ENCODE results near the gene ZC2HC1B. TPM values are rescaled to one million over a fixed set of nuclear protein-coding genes. Genes with fewer than 3 reads are reported as not detected.

The ZC2HC1B gene
- total RNA-seq, 1 donor, result not detected

DNA sequence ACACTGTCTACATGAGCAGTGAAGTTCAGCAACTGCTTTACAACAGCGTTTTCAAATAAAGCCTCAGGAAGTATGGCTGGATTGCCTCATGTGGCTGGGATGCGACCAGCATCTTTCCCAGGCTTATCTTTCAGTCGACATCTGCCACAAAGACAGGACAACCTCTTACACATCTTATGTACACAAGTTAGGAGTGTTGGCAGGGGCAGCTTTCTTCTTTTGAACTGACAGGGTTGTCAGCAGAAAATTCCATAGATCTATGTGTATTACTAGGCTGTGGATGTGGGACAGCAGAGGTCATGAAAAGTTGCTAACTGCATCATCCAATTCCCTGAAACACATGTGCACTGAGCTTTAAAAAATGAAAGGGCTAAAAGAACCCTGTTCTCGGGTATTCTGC is 95.7 kb downstream of the ZC2HC1B start:
- H3K4me3 ChIP-seq (ENCODE audit: low read depth, low read length), result no peak overlapping the region
- TF ChIP-seq, protein P1, sequence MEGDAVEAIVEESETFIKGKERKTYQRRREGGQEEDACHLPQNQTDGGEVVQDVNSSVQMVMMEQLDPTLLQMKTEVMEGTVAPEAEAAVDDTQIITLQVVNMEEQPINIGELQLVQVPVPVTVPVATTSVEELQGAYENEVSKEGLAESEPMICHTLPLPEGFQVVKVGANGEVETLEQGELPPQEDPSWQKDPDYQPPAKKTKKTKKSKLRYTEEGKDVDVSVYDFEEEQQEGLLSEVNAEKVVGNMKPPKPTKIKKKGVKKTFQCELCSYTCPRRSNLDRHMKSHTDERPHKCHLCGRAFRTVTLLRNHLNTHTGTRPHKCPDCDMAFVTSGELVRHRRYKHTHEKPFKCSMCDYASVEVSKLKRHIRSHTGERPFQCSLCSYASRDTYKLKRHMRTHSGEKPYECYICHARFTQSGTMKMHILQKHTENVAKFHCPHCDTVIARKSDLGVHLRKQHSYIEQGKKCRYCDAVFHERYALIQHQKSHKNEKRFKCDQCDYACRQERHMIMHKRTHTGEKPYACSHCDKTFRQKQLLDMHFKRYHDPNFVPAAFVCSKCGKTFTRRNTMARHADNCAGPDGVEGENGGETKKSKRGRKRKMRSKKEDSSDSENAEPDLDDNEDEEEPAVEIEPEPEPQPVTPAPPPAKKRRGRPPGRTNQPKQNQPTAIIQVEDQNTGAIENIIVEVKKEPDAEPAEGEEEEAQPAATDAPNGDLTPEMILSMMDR (IDR thresholded peaks at IDR 0.05; ENCODE audit: insufficient read depth, low read depth, low read length), result no peak
- no peak for DNase-seq (ENCODE audit: low read depth)

DNA sequence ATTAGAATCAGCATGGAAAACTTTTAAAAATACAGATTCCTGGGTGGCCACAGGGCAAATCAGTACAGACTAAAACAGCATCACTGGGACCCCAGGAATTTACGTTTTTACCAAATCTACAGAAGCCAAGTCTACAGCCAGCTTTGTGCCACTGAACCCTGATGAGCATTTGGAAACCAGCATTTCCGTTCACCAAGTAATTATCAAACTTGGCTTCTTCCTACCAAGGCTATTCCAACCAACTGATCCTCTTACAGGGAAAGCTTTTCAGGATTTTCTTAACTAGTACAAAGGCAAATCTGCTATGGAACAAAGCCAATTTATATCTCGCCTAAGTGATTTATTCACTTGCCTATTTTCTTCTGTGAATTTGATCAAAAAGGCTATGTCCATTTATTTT is 96.8 kb downstream of the ZC2HC1B start:
- no peak for DNase-seq (ENCODE audit: low read depth)
- TF ChIP-seq, protein P1 (IDR thresholded peaks at IDR 0.05; ENCODE audit: insufficient read depth, low read depth, low read length), result no peak
- H3K4me3 ChIP-seq (ENCODE audit: low read depth, low read length), result no peak overlapping the region

DNA sequence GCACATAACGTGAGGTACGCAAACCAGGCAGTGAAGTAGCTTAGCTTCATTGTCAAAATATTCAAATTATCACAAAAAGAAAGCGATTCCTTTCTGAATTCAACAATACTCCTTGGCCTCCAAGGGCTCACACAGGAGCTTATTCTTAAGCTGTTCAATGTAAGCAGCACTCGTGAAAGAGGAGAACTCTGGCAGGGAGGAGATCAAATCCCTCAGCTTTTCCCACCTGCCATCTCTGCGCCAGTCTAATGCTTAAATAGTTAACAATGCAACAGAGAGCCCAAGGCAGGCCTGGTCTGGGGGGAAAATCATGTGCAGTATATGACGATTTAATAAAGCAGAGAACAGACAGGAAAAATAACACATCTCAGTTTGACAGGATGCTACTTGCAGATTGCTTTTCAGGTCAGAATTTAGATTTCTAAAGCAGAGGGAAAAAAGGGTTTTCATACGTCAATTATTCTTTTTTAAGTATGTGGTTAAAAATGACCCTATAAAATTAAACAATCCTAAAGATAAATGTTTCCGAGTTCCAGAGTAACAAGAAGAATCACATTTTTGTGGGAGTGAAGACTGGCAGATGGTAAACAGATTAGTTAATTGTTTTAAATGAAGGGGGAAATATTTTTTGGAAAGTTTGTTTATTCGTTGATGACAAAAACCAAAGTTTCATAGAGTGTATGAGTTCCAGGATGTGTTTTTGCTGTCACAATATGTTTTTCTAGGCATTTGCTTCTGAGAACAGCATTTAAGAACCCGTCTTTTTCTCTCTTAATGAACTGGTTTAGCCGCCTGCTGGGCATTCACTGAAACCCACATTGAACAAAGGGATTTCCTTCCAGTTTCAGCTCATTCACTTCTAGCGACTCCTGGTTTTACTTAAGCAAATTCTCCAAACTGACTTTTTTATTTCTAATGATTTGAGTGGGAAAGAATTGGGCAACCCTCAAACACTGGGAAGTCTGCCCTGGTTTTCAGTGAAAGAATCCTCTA is 97.9 kb downstream of the ZC2HC1B start:
- DNase-seq (ENCODE audit: low read depth), result peak; percentile 72
- TF ChIP-seq, protein P1 (IDR thresholded peaks at IDR 0.05; ENCODE audit: insufficient read depth, low read depth, low read length), result peak; percentile 53
- no peak overlapping the region for H3K4me3 ChIP-seq (ENCODE audit: low read depth, low read length)

DNA sequence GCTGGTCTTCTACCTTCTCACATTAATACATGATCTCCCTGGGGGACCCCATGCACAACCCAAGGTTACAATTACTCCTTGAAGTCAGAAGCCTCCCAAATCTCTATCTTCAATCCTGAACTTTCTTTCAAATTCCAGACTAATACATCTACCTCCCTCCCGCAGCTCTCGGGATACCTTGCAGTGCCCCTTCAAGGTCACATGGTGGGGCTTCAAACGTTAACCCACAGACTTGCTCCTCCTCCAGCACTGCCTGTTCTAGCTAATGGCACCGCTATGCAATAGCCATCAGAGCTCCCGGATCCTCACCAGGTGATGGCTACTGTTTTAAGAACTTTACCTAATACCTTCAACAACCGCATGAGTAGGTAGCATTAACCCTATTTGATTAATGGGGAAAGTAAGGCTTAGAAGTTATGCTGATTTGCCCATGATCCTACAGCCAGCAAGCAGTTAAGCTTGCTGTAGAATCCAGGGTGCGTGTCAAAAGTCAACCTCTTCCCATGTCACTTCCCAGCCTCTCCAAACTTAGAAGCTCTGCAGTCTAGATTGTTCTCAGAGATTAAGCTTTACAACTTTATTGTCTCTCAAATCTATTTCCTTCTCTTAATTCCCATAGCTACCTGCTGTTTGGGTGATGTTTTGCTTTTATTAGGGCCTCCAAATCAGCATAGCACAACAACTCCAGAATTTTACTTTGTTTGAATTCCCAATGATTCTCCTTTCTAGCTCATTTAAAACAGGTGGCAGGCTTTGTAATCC is 99.1 kb downstream of the ZC2HC1B start:
- no peak overlapping the region for H3K4me3 ChIP-seq (ENCODE audit: low read depth, low read length)
- DNase-seq (ENCODE audit: low read depth), result no peak
- TF ChIP-seq, protein P1 (IDR thresholded peaks at IDR 0.05; ENCODE audit: insufficient read depth, low read depth, low read length), result no peak

DNA sequence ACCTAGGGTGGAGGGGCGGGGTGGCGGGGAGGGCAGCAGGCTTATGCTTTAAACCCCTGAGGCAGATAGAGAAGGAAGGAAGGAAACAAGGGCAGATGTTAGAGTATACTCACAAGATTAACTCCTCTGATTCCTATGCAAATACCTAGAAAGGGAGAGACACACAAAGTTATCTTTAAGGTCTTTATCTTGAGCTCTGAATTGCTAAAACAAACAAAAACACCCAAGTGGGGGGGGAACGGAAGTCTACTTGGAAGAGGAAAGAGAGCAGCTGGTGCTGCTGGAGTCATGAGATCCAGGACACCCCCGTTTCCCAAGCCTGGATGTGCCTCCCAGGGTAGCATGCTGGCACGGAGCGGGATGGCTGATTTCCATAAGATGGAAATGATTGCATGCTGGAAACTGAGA is 100.4 kb downstream of the ZC2HC1B start:
- TF ChIP-seq, protein P1 (IDR thresholded peaks at IDR 0.05; ENCODE audit: insufficient read depth, low read depth, low read length), result no peak
- peak; percentile 88 for DNase-seq (ENCODE audit: low read depth)
- no peak overlapping the region for H3K4me3 ChIP-seq (ENCODE audit: low read depth, low read length)

DNA sequence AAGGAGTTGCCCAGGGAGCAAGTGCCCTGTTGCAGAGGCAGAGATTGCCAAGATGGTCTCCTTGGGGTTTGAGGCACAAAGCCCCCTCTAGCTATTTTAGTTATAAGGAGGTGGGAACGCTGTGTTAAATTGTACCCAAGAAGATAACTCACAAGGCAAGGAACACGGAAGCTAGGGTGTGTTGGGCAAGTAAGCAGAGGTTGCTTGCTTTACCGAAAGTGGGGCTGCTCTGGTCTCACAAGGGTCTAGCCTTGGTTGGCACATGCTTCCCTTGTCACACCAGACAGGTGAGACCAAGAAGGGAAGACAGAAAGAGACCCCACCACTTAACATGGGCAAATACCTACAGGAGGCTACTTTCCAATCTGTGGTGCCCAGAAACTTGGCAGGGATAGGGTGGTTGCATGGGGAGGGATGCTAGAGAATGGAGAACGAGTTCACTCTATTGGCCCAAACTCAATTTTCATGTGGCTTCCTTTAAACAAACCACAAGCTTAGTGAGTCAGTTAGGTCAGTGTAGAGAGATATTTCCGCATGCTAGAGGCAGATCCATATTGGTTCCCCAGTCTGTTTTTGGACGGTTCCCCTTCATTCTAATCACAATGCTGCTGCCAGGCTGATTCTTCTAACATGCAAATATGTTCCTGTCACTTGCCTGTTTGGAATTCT is 101.4 kb downstream of the ZC2HC1B start:
- TF ChIP-seq, protein P1 (IDR thresholded peaks at IDR 0.05; ENCODE audit: insufficient read depth, low read depth, low read length), result no peak
- no peak overlapping the region for H3K4me3 ChIP-seq (ENCODE audit: low read depth, low read length)
- DNase-seq (ENCODE audit: low read depth), result peak; percentile 42

Data from fibroblast of villous mesenchyme (primary cell).